GM21381 (cell line): ENCODE measurements around the gene PPID.
"Not testable (repeated sequence)": the region's sequence is repeated elsewhere in the genome, so short reads cannot be mapped to it uniquely, and the experiment has no call there.

Experiments used
- ATAC-seq: cut with Tn5 transposase; IDR thresholded peaks from one replicate; pipeline ENCODE4 v1.9.1; 2021; ENCODE audit warnings: mild to moderate bottlenecking, moderate library complexity; ENCODE audit not compliant: unreplicated experiment

PPID gene

GRCh38 chr4:158738866-158739265 is 15.7 kb upstream of the PPID start:
- no peak for ATAC-seq

- ATAC-seq: peak; percentile 80
These were observed 6.7 kb upstream of the PPID start for GRCh38 chr4:158729716-158730559.

DNA sequence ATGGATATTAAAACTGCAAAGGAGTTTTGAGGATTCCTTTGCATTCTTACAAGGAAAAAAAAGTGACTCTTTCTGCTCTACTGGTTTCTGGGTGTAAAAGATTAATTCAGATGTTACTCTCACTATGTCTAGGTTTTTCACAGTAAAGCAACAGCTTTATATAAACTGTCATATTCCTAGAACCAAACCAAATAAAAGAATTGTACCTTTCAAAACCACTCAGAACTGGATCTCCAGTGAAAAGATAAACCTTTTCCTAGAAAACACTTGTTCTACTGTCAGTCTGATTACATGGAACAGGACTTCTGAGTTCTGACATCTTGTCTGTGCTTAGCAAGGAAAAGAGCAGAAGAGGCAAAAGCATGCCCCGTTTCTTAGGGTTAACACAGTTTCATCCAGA is 5.0 kb upstream of the PPID start:
- ATAC-seq: no peak

GRCh38 chr4:158726633-158727032 is 3.4 kb upstream of the PPID start:
- ATAC-seq: no peak

- ATAC-seq: no peak
These were observed 1.4 kb upstream of the PPID start for GRCh38 chr4:158724637-158725036.

GRCh38 chr4:158722291-158722916 is 792 bp downstream of the PPID start:
- ATAC-seq: peak; percentile 4

DNA sequence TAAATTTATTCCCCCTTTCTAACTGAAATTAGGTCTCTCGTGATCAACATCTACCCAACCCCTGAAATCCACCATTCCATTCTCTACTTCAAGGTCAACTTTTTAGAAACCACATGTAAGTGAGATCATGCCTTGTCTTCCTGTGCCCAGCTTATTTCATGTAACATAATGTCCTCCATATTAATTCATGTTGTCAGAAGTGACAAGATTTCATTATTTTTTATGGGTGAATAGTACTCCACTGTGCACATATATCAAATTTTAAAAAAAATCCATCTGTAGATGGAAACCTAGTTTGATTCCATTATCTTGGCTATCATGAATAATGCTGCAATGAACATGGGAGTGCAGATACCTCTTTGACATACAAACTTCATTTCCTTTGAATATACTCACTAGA is 1.5 kb downstream of the PPID start:
- no peak for ATAC-seq

DNA sequence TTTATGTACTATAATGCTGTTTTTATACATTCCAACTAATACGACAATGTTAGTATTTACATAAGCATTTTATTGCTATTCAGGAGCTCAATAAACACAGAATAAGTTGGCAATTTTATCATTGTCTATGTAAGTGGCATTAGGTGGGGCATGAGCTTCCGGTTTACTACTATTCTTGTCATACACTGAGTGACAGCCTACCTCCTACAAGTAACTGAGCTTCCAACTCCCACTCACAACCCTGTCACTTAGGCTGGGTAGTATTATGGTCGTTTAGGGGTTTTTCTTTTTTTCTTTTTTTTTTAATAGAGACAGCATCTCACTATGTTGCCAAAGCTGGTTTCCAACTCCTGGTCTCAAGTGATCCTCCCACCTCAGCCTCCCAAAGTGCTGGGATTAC is 7.4 kb downstream of the PPID start:
- ATAC-seq: no peak

DNA sequence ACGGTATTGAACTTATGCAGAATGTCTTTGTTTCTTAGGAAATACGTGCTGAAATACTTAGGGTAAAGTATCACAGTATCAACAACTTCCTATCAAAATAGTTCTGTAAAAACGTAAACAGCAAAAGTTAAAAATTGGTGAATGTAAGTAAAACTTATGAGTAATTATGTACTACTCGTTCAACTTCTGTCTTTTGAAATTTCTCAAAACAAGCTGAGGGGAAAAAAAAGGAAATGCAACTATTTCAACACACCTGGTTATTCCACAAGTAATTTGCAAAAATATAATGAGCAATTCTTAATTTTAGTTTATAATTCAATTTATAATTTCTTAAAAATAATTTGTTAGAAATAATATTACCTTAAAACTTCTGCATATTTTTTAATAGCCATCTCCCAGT is 8.3 kb downstream of the PPID start:
- ATAC-seq: no peak

- ATAC-seq: not testable (repeated sequence)
These were observed 10.6 kb downstream of the PPID start for GRCh38 chr4:158712622-158713021.

- no peak for ATAC-seq
These were observed 12.4 kb downstream of the PPID start for GRCh38 chr4:158710814-158711213.

DNA sequence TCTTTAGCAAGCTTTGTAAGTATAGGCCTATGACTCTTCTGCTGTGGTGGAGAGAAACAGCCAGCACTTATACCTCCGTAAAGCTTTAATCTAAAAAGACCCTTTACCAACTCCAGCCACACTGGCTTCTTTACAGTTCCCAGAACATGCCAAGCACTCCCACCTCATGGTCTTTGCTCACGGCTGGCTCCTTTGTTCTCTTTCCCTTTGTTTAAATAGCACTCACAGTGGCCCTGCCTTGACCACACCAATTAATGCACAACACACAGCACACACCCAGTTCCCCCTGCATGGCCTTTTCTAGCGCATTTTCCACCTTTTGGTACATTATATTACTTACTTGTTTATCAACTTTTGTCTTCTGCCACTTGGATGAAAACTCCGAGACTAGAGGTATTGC is 18.9 kb downstream of the PPID start:
- no peak for ATAC-seq

GRCh38 chr4:158688813-158689212 is 34.4 kb downstream of the PPID start:
- no peak for ATAC-seq

GRCh38 chr4:158682066-158682465 is 41.1 kb downstream of the PPID start:
- ATAC-seq: no peak

DNA sequence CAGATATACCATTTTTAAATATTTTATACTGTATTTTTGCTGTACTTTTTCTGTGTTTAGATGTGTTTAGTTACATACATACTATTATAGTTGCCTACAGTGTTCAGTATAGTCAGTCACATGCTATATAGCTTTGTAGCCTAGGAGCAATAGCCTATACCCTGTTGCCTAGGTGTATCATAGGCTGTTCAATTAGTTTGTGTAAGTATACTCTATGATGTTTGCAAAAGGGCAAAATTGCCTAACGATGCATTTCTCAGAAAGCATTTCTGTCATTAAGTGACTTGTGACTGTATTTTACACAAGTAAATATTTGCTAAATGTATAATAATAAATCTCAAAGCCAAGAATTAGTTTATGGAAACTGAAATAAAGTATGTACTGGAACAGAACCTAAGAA is 41.6 kb downstream of the PPID start:
- no peak for ATAC-seq

GRCh38 chr4:158678767-158679166 is 44.4 kb downstream of the PPID start:
- ATAC-seq: no peak

DNA sequence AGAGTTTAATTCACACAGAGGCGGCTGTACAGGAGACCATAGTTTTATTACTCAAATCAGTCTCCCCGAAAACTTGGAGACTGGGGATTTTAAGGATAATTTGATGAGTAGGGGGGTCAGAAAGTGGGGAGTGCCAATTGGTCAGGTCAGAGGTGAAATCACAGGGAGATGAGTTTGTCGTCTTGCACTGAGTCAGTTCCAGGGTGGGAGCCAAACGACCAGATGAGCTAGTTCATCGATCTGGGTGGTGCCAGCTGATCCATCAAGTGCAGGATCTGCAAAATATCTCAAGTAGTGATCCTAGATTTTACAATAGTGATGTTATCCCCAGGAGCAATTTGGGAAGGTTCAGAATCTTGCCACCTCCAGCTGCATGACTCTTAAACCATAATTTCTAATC is 47.1 kb downstream of the PPID start:
- ATAC-seq: no peak

GRCh38 chr4:158673633-158674032 is 49.6 kb downstream of the PPID start:
- no peak for ATAC-seq

- peak; percentile 86 for ATAC-seq
These were observed 51.0 kb downstream of the PPID start, which contains the start of gene ETFDH for GRCh38 chr4:158671915-158672806. ETFDH (plus strand) TSS chr4:158672296; CDS start chr4:158672457, 161 bp downstream.

DNA sequence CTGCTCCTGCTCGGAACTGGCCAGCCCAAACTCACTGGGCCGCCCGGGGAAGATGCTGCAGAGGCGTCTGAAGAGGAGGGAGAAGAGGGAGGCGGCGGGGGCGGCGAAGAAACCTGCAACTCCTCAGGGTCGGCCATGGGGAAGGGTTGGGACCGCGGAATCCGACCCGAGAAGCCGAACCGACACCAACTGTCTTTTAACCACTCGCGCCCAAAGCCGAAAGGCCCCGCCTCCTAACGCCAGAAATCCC is 51.6 kb downstream of the PPID start, which contains the start of gene C4orf46:
Gene C4orf46, minus strand, starts transcription at position 223 of the 250 bp plus-strand sequence. Its CDS starts 86 bp downstream, at position 137.
- ATAC-seq: no peak

GRCh38 chr4:158670975-158671664 is 52.1 kb downstream of the PPID start:
- peak; percentile 26 for ATAC-seq
